ENCODE measurements around the gene PPP1R27. TPM values are rescaled to one million over a fixed set of nuclear protein-coding genes. Genes with fewer than 3 reads are reported as not detected.
A peak's percentile ranks its signal among the peaks of the same experiment; 100 is the strongest.

Gene PPP1R27
- polyA plus RNA-seq, 3 donors = 0.22 to 1.5 (median 0.33) TPM

GRCh38 chr17:81866440-81867169 is 31.8 kb upstream of the PPP1R27 start:
- H3K27me3 ChIP-seq (ENCODE audit: control insufficient read depth in 2 of 2, insufficient read depth in 2 of 2, low read length in 2 of 2) = no peaks in the 10 kb centered on the region
- no peak overlapping the region for H3K4me3 ChIP-seq (replicated peaks in 1 of 3; ENCODE audit: low read depth in 2 of 3, low read length in 3 of 3)
- H3K79me2 ChIP-seq (ENCODE audit: insufficient read depth, low read length) = peaks cover 81% of the 10 kb centered on the region
- H3K4me2 ChIP-seq (replicated peaks; ENCODE audit: extremely low read depth, low read length, poor library complexity, severe bottlenecking) = no peak overlapping the region
- Mint-ChIP-seq H3K4me3 (no peak overlapping the region), H3K36me3 (peaks cover 20 to 38% of the 10 kb centered on the region in 2 donors), H3K4me1 (peaks cover 36% of the 10 kb centered on the region), H3K9me3 (no peaks in the 10 kb centered on the region), H3K27ac (peak overlapping the region in 5 of 7 donors; percentile 5 to 78 (median 42)), H3K27me3 (ENCODE audit: low read depth in 3 of 3) (peaks cover 0 to under 1% (median 0%) of the 10 kb centered on the region in 3 donors)
- no peak overlapping the region for H2AFZ ChIP-seq (ENCODE audit: insufficient read depth, low read depth, low read length, poor library complexity, severe bottlenecking)
- H3K9ac ChIP-seq (ENCODE audit: insufficient read depth, low read length, poor library complexity, severe bottlenecking) = no peak overlapping the region
- intact Hi-C loops (cut with micrococcal nuclease) = loop anchor here in 1 of 2 donors (10.0 kb wide), 1 partner anchor 48 kb away; the partner anchor contains the start of genes PCYT2 and SIRT7
- H3K27ac ChIP-seq (ENCODE audit: low read depth in 1 of 2, low read length in 2 of 2) = peak overlapping the region in 1 of 2 donors; percentile 31
- H3K9me3 ChIP-seq (replicated peaks in 1 of 2; ENCODE audit: control insufficient read depth in 1 of 2, insufficient read depth in 1 of 2, low read length in 2 of 2) = no peaks in the 10 kb centered on the region
- peaks cover 36 to 55% of the 10 kb centered on the region in 2 donors for H3K4me1 ChIP-seq (ENCODE audit: control insufficient read depth in 1 of 2, insufficient read depth in 2 of 2, low read length in 2 of 2)
- peaks cover 23 to 24% of the 10 kb centered on the region in 2 donors for H3K36me3 ChIP-seq (replicated peaks in 1 of 2; ENCODE audit: control insufficient read depth in 1 of 2, insufficient read depth in 2 of 2, low read length in 2 of 2)
- 70% methylated on average over 13 of the region's 18 CpGs for WGBS (ENCODE audit: insufficient coverage)
- H4K20me1 ChIP-seq (ENCODE audit: insufficient read depth, low read length) = peaks cover 65% of the 10 kb centered on the region
- no peak for DNase-seq
- no peak for TF ChIP-seq CTCF (IDR thresholded peaks at IDR 0.05)

- Mint-ChIP-seq H3K27me3 (ENCODE audit: low read depth in 3 of 3) (peaks cover 0 to 2% (median 0%) of the 10 kb centered on the region in 3 donors), H3K4me1 (peaks cover 39% of the 10 kb centered on the region), H3K36me3 (peaks cover 20 to 38% of the 10 kb centered on the region in 2 donors), H3K9me3 (no peaks in the 10 kb centered on the region), H3K4me3 (no peak overlapping the region), H3K27ac (peak overlapping the region in 4 of 7 donors; percentile 19 to 75 (median 31))
- Histone ChIP-seq H3K27ac (ENCODE audit: low read depth in 1 of 2, low read length in 2 of 2) (no peak overlapping the region), H3K79me2 (ENCODE audit: insufficient read depth, low read length) (peaks cover 82% of the 10 kb centered on the region), H4K20me1 (ENCODE audit: insufficient read depth, low read length) (peaks cover 65% of the 10 kb centered on the region), H3K9me3 (replicated peaks in 1 of 2; ENCODE audit: control insufficient read depth in 1 of 2, insufficient read depth in 1 of 2, low read length in 2 of 2) (no peaks in the 10 kb centered on the region), H3K36me3 (replicated peaks in 1 of 2; ENCODE audit: control insufficient read depth in 1 of 2, insufficient read depth in 2 of 2, low read length in 2 of 2) (peaks cover 23 to 24% of the 10 kb centered on the region in 2 donors), H3K4me3 (replicated peaks in 1 of 3; ENCODE audit: low read depth in 2 of 3, low read length in 3 of 3) (no peak overlapping the region), H3K4me2 (replicated peaks; ENCODE audit: extremely low read depth, low read length, poor library complexity, severe bottlenecking) (no peak overlapping the region), H3K9ac (ENCODE audit: insufficient read depth, low read length, poor library complexity, severe bottlenecking) (no peak overlapping the region), H3K27me3 (ENCODE audit: control insufficient read depth in 2 of 2, insufficient read depth in 2 of 2, low read length in 2 of 2) (no peaks in the 10 kb centered on the region), H2AFZ (ENCODE audit: insufficient read depth, low read depth, low read length, poor library complexity, severe bottlenecking) (no peak overlapping the region), H3K4me1 (ENCODE audit: control insufficient read depth in 1 of 2, insufficient read depth in 2 of 2, low read length in 2 of 2) (peaks cover 38 to 56% of the 10 kb centered on the region in 2 donors)
- intact Hi-C loops (cut with micrococcal nuclease) = loop anchor here in 1 of 2 donors (10.0 kb wide), 1 partner anchor 49 kb away; the partner anchor contains the start of genes PCYT2 and SIRT7
- TF ChIP-seq CTCF (IDR thresholded peaks at IDR 0.05) = no peak
- 92% methylated on average over 17 of the region's 18 CpGs for WGBS (ENCODE audit: insufficient coverage)
- no peak for DNase-seq
Measured at GRCh38 chr17:81865733-81866439, 31.0 kb upstream of the PPP1R27 start.
